Fibroblast of skin of left biceps (primary cell): ENCODE results near the gene GTPBP1.

Experiments
- DNase-seq, 2 experiments: peaks; one replicate each; pipeline ENCODE4 v3.0.0-alpha.2; 2013; ENCODE audit warnings: low read depth in 2 of 2

The GTPBP1 gene

GRCh38 chr22:38727123-38727522 is 21.4 kb downstream of the GTPBP1 start:
- DNase-seq = no peak

GRCh38 chr22:38727530-38728451 is 22.0 kb downstream of the GTPBP1 start:
- no peak for DNase-seq

- no peak for DNase-seq
Observed at GRCh38 chr22:38728871-38729796, 23.4 kb downstream of the GTPBP1 start.

- DNase-seq = no peak
Observed at GRCh38 chr22:38729946-38730345, 24.2 kb downstream of the GTPBP1 start.

- DNase-seq = no peak
Observed at GRCh38 chr22:38730411-38730871, 24.7 kb downstream of the GTPBP1 start.

GRCh38 chr22:38731703-38732161 is 26.0 kb downstream of the GTPBP1 start:
- no peak for DNase-seq

GRCh38 chr22:38732251-38732815 is 26.6 kb downstream of the GTPBP1 start:
- no peak for DNase-seq

GRCh38 chr22:38733329-38733723 is 27.6 kb downstream of the GTPBP1 start:
- DNase-seq = no peak

GRCh38 chr22:38733724-38734381 is 28.1 kb downstream of the GTPBP1 start:
- no peak for DNase-seq

GRCh38 chr22:38734421-38735100 is 28.8 kb downstream of the GTPBP1 start:
- DNase-seq = no peak

- no peak for DNase-seq
Observed at GRCh38 chr22:38735126-38735464, 29.4 kb downstream of the GTPBP1 start.

GRCh38 chr22:38735465-38736256 is 29.9 kb downstream of the GTPBP1 start:
- no peak for DNase-seq

- no peak for DNase-seq
Observed at GRCh38 chr22:38736257-38736570, 30.5 kb downstream of the GTPBP1 start.

GRCh38 chr22:38737302-38738060 is 31.7 kb downstream of the GTPBP1 start:
- no peak for DNase-seq

GRCh38 chr22:38738475-38739070 is 32.8 kb downstream of the GTPBP1 start:
- no peak for DNase-seq

- DNase-seq = no peak
Observed at GRCh38 chr22:38739300-38740055, 33.7 kb downstream of the GTPBP1 start.

- no peak for DNase-seq
Observed at GRCh38 chr22:38740116-38740723, 34.5 kb downstream of the GTPBP1 start.

GRCh38 chr22:38740754-38741153 is 35.0 kb downstream of the GTPBP1 start:
- no peak for DNase-seq
